ENCODE results near the gene SPAG8. TPM values are rescaled to one million over a fixed set of nuclear protein-coding genes. Genes with fewer than 3 reads are reported as not detected.

Gene SPAG8
- total RNA-seq (2014; rRNA removed; shearing (Covaris generic); ENCODE audit: low replicate concordance), result 0.07 and 0.90 TPM in 2 replicates

- no peaks in the 10 kb centered on the region for H3K27me3 ChIP-seq (ENCODE audit: low read length)
- peak; percentile 98 for DNase-seq
- H3K9me3 ChIP-seq (ENCODE audit: low read length), result no peaks in the 10 kb centered on the region
- peak within 1 kb of the TSS; percentile 72 for H3K4me3 ChIP-seq (ENCODE audit: low read length)
- peaks cover 37% of the 10 kb centered on the region for H3K4me1 ChIP-seq (ENCODE audit: low read length)
- peaks cover 8% of the 10 kb centered on the region for H3K79me2 ChIP-seq (ENCODE audit: low read length)
- H4K20me1 ChIP-seq (ENCODE audit: insufficient read depth, low read depth, low read length), result no peaks in the 10 kb centered on the region
- peaks cover 18% of the 10 kb centered on the region; the same call in 1 of the 2 replicates for H3K36me3 ChIP-seq (ENCODE audit: insufficient read depth, low read length)
- H3K9me2 ChIP-seq (replicated peaks; ENCODE audit: insufficient read depth, low read length), result no peaks in the 10 kb centered on the region
- peak within 1 kb of the TSS; percentile 90 for H3K4me2 ChIP-seq (ENCODE audit: low read depth, low read length, poor library complexity, severe bottlenecking)
- H3K9ac ChIP-seq (ENCODE audit: low read length), result peak within 1 kb of the TSS; percentile 70
- peak within 1 kb of the TSS; percentile 73 for H3K27ac ChIP-seq (ENCODE audit: low read length)
- 0 out of 2 replicates have a peak within 1 kb of the TSS, but pooled peaks have one; percentile 41 for H2AFZ ChIP-seq (ENCODE audit: low read length)
These were observed at the start of gene SPAG8 for GRCh38 chr9:35812025-35812602. Gene SPAG8 (minus strand): TSS chr9:35812262. CDS start chr9:35812147, 115 bp downstream.

GRCh38 chr9:35861161-35861897, 49.3 kb upstream of the SPAG8 start:
- Histone ChIP-seq H3K79me2 (ENCODE audit: low read length) (no peaks in the 10 kb centered on the region), H3K4me1 (ENCODE audit: low read length) (no peaks in the 10 kb centered on the region), H3K27ac (ENCODE audit: low read length) (no peak overlapping the region), H3K4me3 (ENCODE audit: low read length) (no peak overlapping the region), H3K9ac (ENCODE audit: low read length) (no peak overlapping the region), H3K27me3 (ENCODE audit: low read length) (no peaks in the 10 kb centered on the region), H3K4me2 (ENCODE audit: low read depth, low read length, poor library complexity, severe bottlenecking) (no peak overlapping the region), H3K9me2 (replicated peaks; ENCODE audit: insufficient read depth, low read length) (no peaks in the 10 kb centered on the region), H3K9me3 (ENCODE audit: low read length) (no peaks in the 10 kb centered on the region), H4K20me1 (ENCODE audit: insufficient read depth, low read depth, low read length) (no peaks in the 10 kb centered on the region), H2AFZ (ENCODE audit: low read length) (no peak overlapping the region), H3K36me3 (ENCODE audit: insufficient read depth, low read length) (no peaks in the 10 kb centered on the region)
- DNase-seq, result no peak

- Histone ChIP-seq H3K9ac (ENCODE audit: low read length) (no peak overlapping the region), H3K36me3 (ENCODE audit: insufficient read depth, low read length) (no peaks in the 10 kb centered on the region), H4K20me1 (ENCODE audit: insufficient read depth, low read depth, low read length) (no peaks in the 10 kb centered on the region), H3K4me1 (ENCODE audit: low read length) (no peaks in the 10 kb centered on the region), H3K27me3 (ENCODE audit: low read length) (no peaks in the 10 kb centered on the region), H3K79me2 (ENCODE audit: low read length) (no peaks in the 10 kb centered on the region), H2AFZ (ENCODE audit: low read length) (no peak overlapping the region), H3K4me2 (ENCODE audit: low read depth, low read length, poor library complexity, severe bottlenecking) (no peak overlapping the region), H3K9me2 (replicated peaks; ENCODE audit: insufficient read depth, low read length) (no peaks in the 10 kb centered on the region), H3K27ac (ENCODE audit: low read length) (no peak overlapping the region), H3K9me3 (ENCODE audit: low read length) (no peaks in the 10 kb centered on the region), H3K4me3 (ENCODE audit: low read length) (no peak overlapping the region)
- DNase-seq, result no peak
These were observed 47.9 kb upstream of the SPAG8 start for GRCh38 chr9:35859990-35860339.

- H4K20me1 ChIP-seq (ENCODE audit: insufficient read depth, low read depth, low read length), result no peaks in the 10 kb centered on the region
- no peaks in the 10 kb centered on the region for H3K27me3 ChIP-seq (ENCODE audit: low read length)
- no peak overlapping the region for H3K9ac ChIP-seq (ENCODE audit: low read length)
- H3K9me2 ChIP-seq (replicated peaks; ENCODE audit: insufficient read depth, low read length), result no peaks in the 10 kb centered on the region
- H3K79me2 ChIP-seq (ENCODE audit: low read length), result no peaks in the 10 kb centered on the region
- no peaks in the 10 kb centered on the region for H3K4me1 ChIP-seq (ENCODE audit: low read length)
- DNase-seq, result no peak
- no peak overlapping the region for H3K4me2 ChIP-seq (ENCODE audit: low read depth, low read length, poor library complexity, severe bottlenecking)
- no peaks in the 10 kb centered on the region for H3K36me3 ChIP-seq (ENCODE audit: insufficient read depth, low read length)
- no peak overlapping the region for H2AFZ ChIP-seq (ENCODE audit: low read length)
- no peak overlapping the region for H3K4me3 ChIP-seq (ENCODE audit: low read length)
- no peak overlapping the region for H3K27ac ChIP-seq (ENCODE audit: low read length)
- H3K9me3 ChIP-seq (ENCODE audit: low read length), result no peaks in the 10 kb centered on the region
These were observed 47.4 kb upstream of the SPAG8 start for GRCh38 chr9:35859310-35859989.

- H2AFZ ChIP-seq (ENCODE audit: low read length), result no peak overlapping the region
- H3K4me2 ChIP-seq (ENCODE audit: low read depth, low read length, poor library complexity, severe bottlenecking), result no peak overlapping the region
- no peak overlapping the region for H3K9ac ChIP-seq (ENCODE audit: low read length)
- H3K27me3 ChIP-seq (ENCODE audit: low read length), result no peaks in the 10 kb centered on the region
- no peak overlapping the region for H3K27ac ChIP-seq (ENCODE audit: low read length)
- no peaks in the 10 kb centered on the region for H3K9me3 ChIP-seq (ENCODE audit: low read length)
- H4K20me1 ChIP-seq (ENCODE audit: insufficient read depth, low read depth, low read length), result no peaks in the 10 kb centered on the region
- no peak overlapping the region for H3K4me3 ChIP-seq (ENCODE audit: low read length)
- H3K9me2 ChIP-seq (replicated peaks; ENCODE audit: insufficient read depth, low read length), result no peaks in the 10 kb centered on the region
- H3K36me3 ChIP-seq (ENCODE audit: insufficient read depth, low read length), result no peaks in the 10 kb centered on the region
- no peaks in the 10 kb centered on the region for H3K4me1 ChIP-seq (ENCODE audit: low read length)
- DNase-seq, result no peak
- H3K79me2 ChIP-seq (ENCODE audit: low read length), result no peaks in the 10 kb centered on the region
These were observed 46.4 kb upstream of the SPAG8 start for GRCh38 chr9:35858458-35858857.

- Histone ChIP-seq H3K79me2 (ENCODE audit: low read length) (no peaks in the 10 kb centered on the region), H3K9me3 (ENCODE audit: low read length) (no peaks in the 10 kb centered on the region)
These were observed 44.8 kb upstream of the SPAG8 start for GRCh38 chr9:35856882-35857281.

GRCh38 chr9:35856206-35856605, 44.1 kb upstream of the SPAG8 start:
- Histone ChIP-seq H3K4me1 (ENCODE audit: low read length) (no peaks in the 10 kb centered on the region), H2AFZ (ENCODE audit: low read length) (no peak overlapping the region), H3K4me3 (ENCODE audit: low read length) (no peak overlapping the region), H3K27me3 (ENCODE audit: low read length) (no peaks in the 10 kb centered on the region), H3K9ac (ENCODE audit: low read length) (no peak overlapping the region), H3K79me2 (ENCODE audit: low read length) (no peaks in the 10 kb centered on the region), H3K9me2 (replicated peaks; ENCODE audit: insufficient read depth, low read length) (no peaks in the 10 kb centered on the region), H3K4me2 (ENCODE audit: low read depth, low read length, poor library complexity, severe bottlenecking) (no peak overlapping the region), H4K20me1 (ENCODE audit: insufficient read depth, low read depth, low read length) (no peaks in the 10 kb centered on the region), H3K36me3 (ENCODE audit: insufficient read depth, low read length) (no peaks in the 10 kb centered on the region), H3K27ac (ENCODE audit: low read length) (no peak overlapping the region), H3K9me3 (ENCODE audit: low read length) (no peaks in the 10 kb centered on the region)
- DNase-seq, result no peak

More at GRCh38 chr9:35856882-35857281, 44.8 kb upstream of the SPAG8 start:
- Histone ChIP-seq H3K9me2 (replicated peaks; ENCODE audit: insufficient read depth, low read length) (no peaks in the 10 kb centered on the region), H3K27me3 (ENCODE audit: low read length) (no peaks in the 10 kb centered on the region), H3K36me3 (ENCODE audit: insufficient read depth, low read length) (no peaks in the 10 kb centered on the region), H2AFZ (ENCODE audit: low read length) (no peak overlapping the region), H3K9ac (ENCODE audit: low read length) (no peak overlapping the region), H3K4me2 (ENCODE audit: low read depth, low read length, poor library complexity, severe bottlenecking) (no peak overlapping the region), H3K4me1 (ENCODE audit: low read length) (no peaks in the 10 kb centered on the region), H3K4me3 (ENCODE audit: low read length) (no peak overlapping the region), H4K20me1 (ENCODE audit: insufficient read depth, low read depth, low read length) (no peaks in the 10 kb centered on the region), H3K27ac (ENCODE audit: low read length) (no peak overlapping the region)
- no peak for DNase-seq

- H3K4me1 ChIP-seq (ENCODE audit: low read length), result no peaks in the 10 kb centered on the region
- H3K27ac ChIP-seq (ENCODE audit: low read length), result no peak overlapping the region
- H3K9ac ChIP-seq (ENCODE audit: low read length), result no peak overlapping the region
- no peak overlapping the region for H2AFZ ChIP-seq (ENCODE audit: low read length)
- H3K4me3 ChIP-seq (ENCODE audit: low read length), result no peak overlapping the region
- H3K27me3 ChIP-seq (ENCODE audit: low read length), result no peaks in the 10 kb centered on the region
- H4K20me1 ChIP-seq (ENCODE audit: insufficient read depth, low read depth, low read length), result no peaks in the 10 kb centered on the region
- no peaks in the 10 kb centered on the region for H3K79me2 ChIP-seq (ENCODE audit: low read length)
- H3K4me2 ChIP-seq (ENCODE audit: low read depth, low read length, poor library complexity, severe bottlenecking), result no peak overlapping the region
- no peaks in the 10 kb centered on the region for H3K36me3 ChIP-seq (ENCODE audit: insufficient read depth, low read length)
- no peak for DNase-seq
- H3K9me3 ChIP-seq (ENCODE audit: low read length), result no peaks in the 10 kb centered on the region
- H3K9me2 ChIP-seq (replicated peaks; ENCODE audit: insufficient read depth, low read length), result no peaks in the 10 kb centered on the region
These were observed 42.2 kb upstream of the SPAG8 start for GRCh38 chr9:35854091-35854762.

All from Karpas-422 (cell line).